Neuronal stem cell (in vitro differentiated cells): ENCODE data around the gene CD248.
A peak's percentile ranks its signal among the peaks of the same experiment; 100 is the strongest.

Experiments used
- DNase-seq: peaks from one replicate; pipeline ENCODE4 v3.0.0-alpha.2; 2013; ENCODE audit warnings: low spot score
- H2AFZ ChIP-seq: one replicate; pipeline ENCODE4 v1.6.1; 2013; ENCODE audit warnings: mild to moderate bottlenecking, low read length, inconsistent platforms
- H2AK5ac ChIP-seq: 2 replicates; pipeline ENCODE4 v1.6.1; 2013; ENCODE audit warnings: low read depth, mild to moderate bottlenecking, inconsistent platforms, low read length, moderate library complexity, mixed read lengths
- H2BK120ac ChIP-seq: 2 replicates; pipeline ENCODE4 v1.6.1; 2013; ENCODE audit warnings: low read depth, mild to moderate bottlenecking, inconsistent platforms, low read length, moderate library complexity, mixed read lengths
- H2BK12ac ChIP-seq: one replicate; pipeline ENCODE4 v1.6.1; 2013; ENCODE audit warnings: low read length, inconsistent platforms
- H2BK15ac ChIP-seq: 2 replicates; pipeline ENCODE4 v1.6.1; 2013; ENCODE audit warnings: mild to moderate bottlenecking, low read length, inconsistent platforms, mixed read lengths
- H2BK5ac ChIP-seq: one replicate; pipeline ENCODE4 v1.6.1; 2013; ENCODE audit warnings: inconsistent platforms, mild to moderate bottlenecking, low read length, moderate library complexity
- H3K14ac ChIP-seq: one replicate; pipeline ENCODE4 v1.6.1; 2013; ENCODE audit warnings: low read length, inconsistent platforms
- H3K18ac ChIP-seq: 2 replicates; pipeline ENCODE4 v1.6.1; 2013; ENCODE audit warnings: low read length, inconsistent platforms
- H3K23ac ChIP-seq: 2 replicates; pipeline ENCODE4 v1.6.1; 2013; ENCODE audit warnings: low read depth, mild to moderate bottlenecking, mixed read lengths, low read length, inconsistent platforms; ENCODE audit not compliant: poor library complexity
- H3K27ac ChIP-seq: replicated peaks from 3 replicates; pipeline ENCODE4 v1.5.1; 2013; ENCODE audit warnings: low read length, inconsistent platforms
- H3K27me3 ChIP-seq, 3 experiments: 2 replicates each; pipeline ENCODE4 v1.6.1; 2013; ENCODE audit warnings: low read length in 3 of 3, mild to moderate bottlenecking in 2 of 3, inconsistent platforms in 1 of 3, low read depth in 1 of 3, mixed read lengths in 1 of 3, moderate library complexity in 1 of 3; ENCODE audit not compliant: control insufficient read depth in 3 of 3, insufficient read depth in 3 of 3
- H3K36me3 ChIP-seq, 2 donors: replicated peaks in 1 of 2; 2 replicates each; pipeline ENCODE4 v1.6.1; 2013; ENCODE audit warnings: low read length in 2 of 2; ENCODE audit not compliant: control insufficient read depth in 2 of 2, insufficient read depth in 2 of 2
- H3K4ac ChIP-seq: 2 replicates; pipeline ENCODE4 v1.6.1; 2013; ENCODE audit warnings: inconsistent platforms, mild to moderate bottlenecking, low read length, moderate library complexity
- H3K4me1 ChIP-seq, 2 donors: 1 replicate in 1 of 2; 2 replicates in 1 of 2; pipeline ENCODE4 v1.6.1; 2013; ENCODE audit warnings: low read length in 2 of 2, low read depth in 1 of 2; ENCODE audit not compliant: control insufficient read depth in 2 of 2, insufficient read depth in 1 of 2
- H3K4me2 ChIP-seq: one replicate; pipeline ENCODE4 v1.6.1; 2013; ENCODE audit warnings: mild to moderate bottlenecking, low read length, inconsistent platforms; ENCODE audit not compliant: insufficient read depth, poor library complexity, severe bottlenecking
- H3K4me3 ChIP-seq, 2 donors: 2 replicates each; pipeline ENCODE4 v1.5.1; 2013; ENCODE audit warnings: low read length in 2 of 2, mild to moderate bottlenecking in 2 of 2, inconsistent platforms in 1 of 2, moderate library complexity in 1 of 2
- H3K79me1 ChIP-seq: one replicate; pipeline ENCODE4 v1.6.1; 2013; ENCODE audit warnings: low read depth, mild to moderate bottlenecking, inconsistent platforms, low read length, moderate library complexity
- H3K9ac ChIP-seq: one replicate; pipeline ENCODE4 v1.6.1; 2013; ENCODE audit warnings: mild to moderate bottlenecking, low read depth, low read length, inconsistent platforms; ENCODE audit not compliant: poor library complexity
- H3K9me3 ChIP-seq, 2 donors: replicated peaks in 1 of 2; 2 replicates each; pipeline versions ENCODE3 to v1.6.1; 2013; ENCODE audit warnings: low read length in 2 of 2, mild to moderate bottlenecking in 2 of 2, inconsistent platforms in 1 of 2, low read depth in 1 of 2, mixed read lengths in 1 of 2, moderate library complexity in 1 of 2; ENCODE audit not compliant: control insufficient read depth in 2 of 2, insufficient read depth in 1 of 2
- H4K8ac ChIP-seq: one replicate; pipeline ENCODE4 v1.6.1; 2013; ENCODE audit warnings: low read depth, mild to moderate bottlenecking, inconsistent platforms, low read length, moderate library complexity
- H4K91ac ChIP-seq: one replicate; pipeline ENCODE4 v1.6.1; 2013; ENCODE audit warnings: low read length, low read depth, mild to moderate bottlenecking, inconsistent platforms; ENCODE audit not compliant: poor library complexity
- WGBS, 2 donors: extraction: QIAGEN DNeasy Blood & Tissue Kit; methylation state at CpG; one replicate each; pipeline ENCODE4 v1.1.7; 2013; ENCODE audit warnings: missing lambda C conversion rate in 2 of 2, mixed read lengths in 1 of 2; ENCODE audit not compliant: insufficient read length in 2 of 2, insufficient replicate concordance in 1 of 2; ENCODE audit errors: extremely low coverage in 2 of 2; 5-methylcytosine and 5-hydroxymethylcytosine counted together

CD248 gene

GRCh38 chr11:66314186-66314501 is 2.7 kb downstream of the CD248 start:
- DNase-seq = no peak
- H3K23ac ChIP-seq = no peak overlapping the region
- no peaks in the 10 kb centered on the region for H3K9me3 ChIP-seq
- no peak overlapping the region for H4K8ac ChIP-seq
- H3K4ac ChIP-seq = no peak overlapping the region
- H2AFZ ChIP-seq = no peak overlapping the region
- H3K4me3 ChIP-seq = no peak overlapping the region
- peak overlapping the region; percentile 96 for H2BK15ac ChIP-seq
- H4K91ac ChIP-seq = no peak overlapping the region
- no peak overlapping the region for H3K4me2 ChIP-seq
- peaks cover 22 to 30% of the 10 kb centered on the region in 2 donors for H3K4me1 ChIP-seq
- H2BK12ac ChIP-seq = no peak overlapping the region
- no peaks in the 10 kb centered on the region for H3K36me3 ChIP-seq
- no peak overlapping the region for H3K9ac ChIP-seq
- peak overlapping the region; percentile 93 for H2BK120ac ChIP-seq
- H3K79me1 ChIP-seq = no peaks in the 10 kb centered on the region
- peaks cover 0 to 2% (median 0%) of the 10 kb centered on the region in 3 experiments for H3K27me3 ChIP-seq
- H3K18ac ChIP-seq = peak overlapping the region; percentile 97
- no peak overlapping the region for H3K27ac ChIP-seq
- H3K14ac ChIP-seq = no peak overlapping the region
- peak overlapping the region; percentile 59 for H2BK5ac ChIP-seq
- H2AK5ac ChIP-seq = peak overlapping the region; percentile 98
- WGBS, 2 donors = no CpG with 5 or more reads among the region's 1 CpG

GRCh38 chr11:66313321-66314185 is 3.3 kb downstream of the CD248 start:
- peak; percentile 51 for DNase-seq
- peak overlapping the region; percentile 38 to 55 for H3K4me3 ChIP-seq
- peak overlapping the region; percentile 97 for H3K18ac ChIP-seq
- H2BK15ac ChIP-seq = peak overlapping the region; percentile 96
- no CpG with 5 or more reads among the region's 38 CpGs for WGBS, 2 donors
- peak overlapping the region; percentile 86 for H3K4ac ChIP-seq
- peak overlapping the region; percentile 94 for H2AK5ac ChIP-seq
- H3K4me1 ChIP-seq = peaks cover 22 to 28% of the 10 kb centered on the region in 2 donors
- peak overlapping the region; percentile 43 for H3K4me2 ChIP-seq
- no peak overlapping the region for H4K91ac ChIP-seq
- H3K27ac ChIP-seq = peak overlapping the region; percentile 93
- peak overlapping the region; percentile 86 for H2BK12ac ChIP-seq
- no peaks in the 10 kb centered on the region for H3K36me3 ChIP-seq
- H2AFZ ChIP-seq = peak overlapping the region; percentile 81
- peak overlapping the region; percentile 93 for H2BK120ac ChIP-seq
- peak overlapping the region; percentile 70 for H4K8ac ChIP-seq
- no peak overlapping the region for H2BK5ac ChIP-seq
- H3K23ac ChIP-seq = peak overlapping the region; percentile 45
- no peak overlapping the region for H3K14ac ChIP-seq
- peaks cover 0 to 2% (median 0%) of the 10 kb centered on the region in 3 experiments for H3K27me3 ChIP-seq
- H3K79me1 ChIP-seq = no peaks in the 10 kb centered on the region
- H3K9ac ChIP-seq = peak overlapping the region; percentile 79
- no peaks in the 10 kb centered on the region for H3K9me3 ChIP-seq

DNA sequence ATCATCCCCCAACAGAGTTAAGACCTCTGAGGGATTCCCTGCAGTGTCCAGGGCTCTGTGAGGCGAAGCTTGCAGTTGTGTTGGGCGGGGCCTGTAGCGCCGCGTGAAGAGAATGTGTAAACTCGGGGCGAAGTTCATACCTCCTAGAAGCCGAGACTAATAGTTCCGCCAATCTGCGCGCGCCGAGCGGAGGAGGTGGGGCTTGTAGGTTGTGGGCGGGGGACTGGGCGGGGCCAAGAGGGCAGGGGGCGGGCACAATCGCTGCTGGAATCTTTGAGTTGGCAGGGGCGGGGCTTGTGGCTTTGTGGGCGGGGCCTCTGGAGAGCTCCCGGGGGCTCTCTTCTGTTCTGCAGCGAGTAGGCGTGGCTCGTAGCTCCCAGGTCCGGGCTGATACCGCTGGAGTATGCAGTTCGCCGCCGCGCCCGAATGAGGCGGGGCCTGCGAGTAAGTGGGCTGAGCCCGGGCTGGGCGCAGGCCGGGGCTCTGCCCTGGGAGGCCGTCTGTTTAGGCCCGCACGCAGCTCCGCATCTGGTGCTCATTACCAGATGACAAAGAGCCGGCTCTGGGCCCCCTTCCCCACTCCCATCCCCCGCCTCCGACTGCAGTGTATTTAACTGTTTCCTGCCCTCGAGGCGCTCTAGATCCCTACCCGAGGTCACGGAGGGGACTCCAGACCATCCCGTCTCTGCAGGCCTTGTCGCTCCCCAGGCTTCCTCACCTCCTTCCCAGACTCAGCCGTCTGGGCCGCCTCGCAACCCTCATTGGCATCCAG is 4.1 kb downstream of the CD248 start:
- no peak overlapping the region for H2BK5ac ChIP-seq
- peak overlapping the region; percentile 64 for H3K4me2 ChIP-seq
- peak overlapping the region; percentile 93 for H3K27ac ChIP-seq
- peaks cover 0 to 2% (median 0%) of the 10 kb centered on the region in 3 experiments for H3K27me3 ChIP-seq
- peak overlapping the region; percentile 64 for H3K9ac ChIP-seq
- peak overlapping the region; percentile 45 for H3K23ac ChIP-seq
- no peaks in the 10 kb centered on the region for H3K36me3 ChIP-seq
- peak overlapping the region; percentile 93 for H2AFZ ChIP-seq
- peak overlapping the region; percentile 70 for H4K8ac ChIP-seq
- H3K4me3 ChIP-seq = peak overlapping the region; percentile 56 to 82
- H2BK120ac ChIP-seq = no peak overlapping the region
- DNase-seq = peak; percentile 98
- H3K18ac ChIP-seq = peak overlapping the region; percentile 96
- no peak overlapping the region for H3K14ac ChIP-seq
- H4K91ac ChIP-seq = no peak overlapping the region
- H3K4me1 ChIP-seq = peaks cover 15 to 20% of the 10 kb centered on the region in 2 donors
- no peaks in the 10 kb centered on the region for H3K9me3 ChIP-seq
- H3K4ac ChIP-seq = no peak overlapping the region
- H2AK5ac ChIP-seq = no peak overlapping the region
- H2BK15ac ChIP-seq = peak overlapping the region; percentile 96
- no peaks in the 10 kb centered on the region for H3K79me1 ChIP-seq
- whole genome bisulfite sequencing, 2 donors = no CpG with 5 or more reads among the region's 52 CpGs
- no peak overlapping the region for H2BK12ac ChIP-seq
